Measurements from ENCODE around the gene ABCB11. TPM values are rescaled to one million over a fixed set of nuclear protein-coding genes. Genes with fewer than 3 reads are reported as not detected.

Gene ABCB11
- polyA plus RNA-seq, 1 of the 3 experiments (the other 2 are of a cell fraction): not detected

GRCh38 chr2:169073963-169074751 lies 43.0 kb upstream of the ABCB11 start:
- TF ChIP-seq TCF12 (IDR thresholded peaks at IDR 0.05): no peak
- no peak for TF ChIP-seq RXRA (IDR thresholded peaks at IDR 0.05; ENCODE audit: borderline replicate concordance, low read depth)
- TF ChIP-seq EP300 (IDR thresholded peaks at IDR 0.05; ENCODE audit: borderline replicate concordance in 1 of 2, low read depth in 1 of 2, low read length in 1 of 2): no peak
- no peak for TF ChIP-seq MAX (IDR thresholded peaks at IDR 0.05; ENCODE audit: low read depth)
- TF ChIP-seq SIN3A (IDR thresholded peaks at IDR 0.05; ENCODE audit: borderline replicate concordance, low read depth, low read length): no peak
- no peak for TF ChIP-seq PBX3 (IDR thresholded peaks at IDR 0.05)
- TF ChIP-seq MXI1 (IDR thresholded peaks at IDR 0.05; ENCODE audit: low read depth, low read length): no peak
- no peak for TF ChIP-seq RFX5 (IDR thresholded peaks at IDR 0.05; ENCODE audit: low read length)
- TF ChIP-seq CTCF (IDR thresholded peaks at IDR 0.05): no peak
- no peak for TF ChIP-seq ELF1 (IDR thresholded peaks at IDR 0.05)
- TF ChIP-seq RCOR1 (IDR thresholded peaks at IDR 0.05; ENCODE audit: low read length): no peak
- no peak for TF ChIP-seq GABPA (IDR thresholded peaks at IDR 0.05; ENCODE audit: low read depth)
- TF ChIP-seq RAD21 (IDR thresholded peaks at IDR 0.05; ENCODE audit: low read length): no peak
- no peak for TF ChIP-seq GATA2 (CRISPR knock-in tag; IDR thresholded peaks at IDR 0.05)
- Histone ChIP-seq H3K9ac (no peak overlapping the region), H3K27me3 (ENCODE audit: insufficient read depth) (no peaks in the 10 kb centered on the region), H3K4me3 (ENCODE audit: low read depth in 2 of 2, low read length in 1 of 2) (no peak overlapping the region), H3K9me2 (no peaks in the 10 kb centered on the region), H3K4me2 (no peak overlapping the region; the same call in 1 of the 2 replicates), H2AFZ (ENCODE audit: low read depth) (no peak overlapping the region), H3K79me2 (ENCODE audit: insufficient read depth) (no peaks in the 10 kb centered on the region), H3K4me1 (ENCODE audit: control insufficient read depth in 1 of 2, insufficient read depth in 2 of 2, low read depth in 1 of 2, low read length in 1 of 2) (no peaks in the 10 kb centered on the region), H3K36me3 (replicated peaks in 1 of 2; ENCODE audit: control insufficient read depth in 1 of 2, insufficient read depth in 2 of 2, low read length in 1 of 2) (no peaks in the 10 kb centered on the region), H3F3A (replicated peaks; ENCODE audit: insufficient read depth) (no peaks in the 10 kb centered on the region), H3K27ac (ENCODE audit: low read depth in 2 of 2, low read length in 1 of 2) (no peak overlapping the region), H3K9me3 (no peaks in the 10 kb centered on the region), H4K20me1 (ENCODE audit: insufficient read depth) (no peaks in the 10 kb centered on the region)
- CTCF ChIA-PET: interaction anchor here (1.2 to 1.3 kb wide), 2 partner anchors 35 to 58 kb away, joined by 4 read pairs; no protein-coding TSS in a partner anchor
- POLR2A ChIA-PET: no interaction called here
- 38% methylated on average over 9 of the region's 9 CpGs for WGBS (ENCODE audit: low lambda C conversion rate)
- no peak for DNase-seq

Data from SK-N-SH (cell line).